ENCODE data around the gene TCEA3. TPM values are rescaled to one million over a fixed set of nuclear protein-coding genes. Genes with fewer than 3 reads are reported as not detected.

Gene TCEA3
- polyA plus RNA-seq, 1 experiment = 21.0 TPM

GRCh38 chr1:23426828-23427227 is 2.3 kb upstream of the TCEA3 start:
- POLR2A ChIA-PET = no interaction called here
- Histone ChIP-seq H3K27me3 (ENCODE audit: control insufficient read depth, insufficient read depth, low read length) (no peaks in the 10 kb centered on the region), H3K36me3 (ENCODE audit: control insufficient read depth, insufficient read depth, low read length) (peaks cover 10% of the 10 kb centered on the region), H3K4me3 (ENCODE audit: low read depth, low read length) (no peak overlapping the region)
- no peak for TF ChIP-seq CTCF (IDR thresholded peaks at IDR 0.05; ENCODE audit: insufficient read depth, low read depth, low read length)
- CTCF ChIA-PET = interaction anchor here (0.8 kb wide), 1 partner anchor 17 kb away, joined by 3 read pairs; no protein-coding TSS in a partner anchor
- no peak for DNase-seq (ENCODE audit: low read depth)

- ChIA-PET CTCF (interaction anchor here (0.7 to 2.7 kb wide), 4 partner anchors 16 to 115 kb away, joined by 4 to 8 read pairs (median 6); no protein-coding TSS in a partner anchor), POLR2A (interaction anchor here (0.7 kb wide), 1 partner anchor 415 kb away, joined by 7 read pairs; no protein-coding TSS in a partner anchor)
- no peaks in the 10 kb centered on the region for H3K27me3 ChIP-seq (ENCODE audit: control insufficient read depth, insufficient read depth, low read length)
- peak overlapping the region; percentile 61; the same call in 1 of the 2 replicates for H3K4me3 ChIP-seq (ENCODE audit: low read depth, low read length)
- DNase-seq (ENCODE audit: low read depth) = no peak
- peaks cover 1% of the 10 kb centered on the region; the same call in 1 of the 2 replicates for H3K36me3 ChIP-seq (ENCODE audit: control insufficient read depth, insufficient read depth, low read length)
- no peak for TF ChIP-seq CTCF (IDR thresholded peaks at IDR 0.05; ENCODE audit: insufficient read depth, low read depth, low read length)
Observed at GRCh38 chr1:23425193-23425494, 596 bp upstream of the TCEA3 start.

DNA sequence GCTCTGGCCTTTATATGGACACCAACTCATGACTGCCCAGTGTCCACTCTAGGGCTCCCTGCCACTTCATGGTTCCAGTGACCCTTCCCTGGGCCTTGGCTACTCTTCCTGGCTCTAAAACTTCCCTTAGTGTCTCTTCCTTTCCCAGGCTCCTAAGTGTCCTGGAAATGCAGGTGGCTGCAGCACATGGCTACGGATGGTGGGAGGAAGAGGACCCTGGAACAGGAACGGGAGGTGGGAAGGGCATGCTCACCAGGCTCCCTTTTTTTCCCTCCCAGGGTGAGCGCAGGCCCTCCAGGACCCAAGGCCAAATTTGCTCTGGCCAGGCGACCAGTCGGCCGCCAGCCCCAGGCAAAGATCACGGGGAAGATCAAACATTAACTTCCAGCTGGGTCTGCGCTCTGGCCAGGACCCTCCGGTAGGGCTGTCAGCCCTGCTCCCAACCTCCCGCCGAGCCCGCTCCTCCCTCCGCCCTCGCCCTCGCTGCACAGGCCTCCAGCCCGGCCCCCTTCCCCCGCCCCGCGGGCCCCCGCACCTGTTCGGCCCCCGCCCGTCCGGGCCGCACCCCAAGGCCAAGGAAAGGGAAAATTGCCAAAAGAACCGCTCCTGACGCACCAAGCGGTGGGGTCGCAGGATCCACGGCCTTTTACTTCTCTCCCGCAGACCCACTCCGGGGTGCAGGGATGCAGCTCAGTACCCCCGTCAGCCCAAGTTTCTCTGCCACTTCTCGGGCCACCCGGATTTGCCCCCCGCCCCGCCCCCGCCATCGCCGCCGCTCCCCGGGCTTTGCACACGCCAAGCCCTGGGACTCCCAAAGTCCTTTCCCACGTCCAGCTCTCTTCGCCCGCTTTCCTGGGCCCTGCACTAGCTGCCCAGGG is 894 bp downstream of the TCEA3 start:
- Histone ChIP-seq H3K27me3 (ENCODE audit: control insufficient read depth, insufficient read depth, low read length) (no peaks in the 10 kb centered on the region), H3K36me3 (ENCODE audit: control insufficient read depth, insufficient read depth, low read length) (no peaks in the 10 kb centered on the region), H3K4me3 (ENCODE audit: low read depth, low read length) (peak overlapping the region; percentile 61)
- no peak for DNase-seq (ENCODE audit: low read depth)
- TF ChIP-seq CTCF (IDR thresholded peaks at IDR 0.05; ENCODE audit: insufficient read depth, low read depth, low read length) = no peak
- ChIA-PET CTCF (interaction anchor here (0.6 to 3.6 kb wide), 5 partner anchors 20 to 116 kb away, joined by 3 to 23 read pairs (median 8); no protein-coding TSS in a partner anchor), POLR2A (no interaction called here)

GRCh38 chr1:23422941-23423340 is 1.6 kb downstream of the TCEA3 start:
- H3K27me3 ChIP-seq (ENCODE audit: control insufficient read depth, insufficient read depth, low read length) = no peaks in the 10 kb centered on the region
- no peak for TF ChIP-seq CTCF (IDR thresholded peaks at IDR 0.05; ENCODE audit: insufficient read depth, low read depth, low read length)
- H3K4me3 ChIP-seq (ENCODE audit: low read depth, low read length) = no peak overlapping the region
- H3K36me3 ChIP-seq (ENCODE audit: control insufficient read depth, insufficient read depth, low read length) = no peaks in the 10 kb centered on the region
- ChIA-PET CTCF (interaction anchor here (0.7 to 3.6 kb wide), 6 partner anchors 11 to 272 kb away, joined by 3 to 23 read pairs (median 6); no protein-coding TSS in a partner anchor), POLR2A (no interaction called here)
- no peak for DNase-seq (ENCODE audit: low read depth)

DNA sequence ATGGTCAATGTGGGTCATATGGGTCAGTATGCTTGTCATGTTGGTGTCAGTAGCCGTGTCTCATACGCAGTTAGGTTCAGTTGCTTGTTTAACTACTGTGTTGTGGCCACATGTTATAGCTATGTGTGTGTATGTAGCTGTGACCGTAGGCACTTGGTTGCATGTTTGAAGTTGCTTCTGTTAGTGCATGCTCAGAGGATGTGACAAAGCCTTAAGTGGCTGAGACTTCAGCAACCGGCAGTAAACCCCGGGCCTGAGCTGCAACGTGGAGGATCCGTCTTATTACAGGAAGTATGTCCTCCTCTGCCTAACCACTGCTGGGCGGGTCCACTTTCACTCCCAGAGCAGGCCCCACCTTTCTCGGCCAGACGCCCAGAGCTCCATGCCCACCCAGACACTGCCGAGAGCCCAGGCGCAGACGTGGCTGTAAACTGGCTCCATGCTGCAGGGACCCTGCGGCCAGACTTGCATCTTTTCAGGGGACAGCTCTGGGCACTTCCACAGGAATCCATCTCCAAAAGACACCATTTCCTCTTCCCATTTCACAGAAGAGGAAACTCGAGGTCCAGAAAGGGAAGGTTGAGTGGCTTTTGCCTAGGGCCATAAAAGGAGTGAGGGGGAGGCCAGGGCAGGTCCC is 2.2 kb downstream of the TCEA3 start:
- H3K36me3 ChIP-seq (ENCODE audit: control insufficient read depth, insufficient read depth, low read length) = no peaks in the 10 kb centered on the region
- no peak for TF ChIP-seq CTCF (IDR thresholded peaks at IDR 0.05; ENCODE audit: insufficient read depth, low read depth, low read length)
- no peak for DNase-seq (ENCODE audit: low read depth)
- no peak overlapping the region for H3K4me3 ChIP-seq (ENCODE audit: low read depth, low read length)
- H3K27me3 ChIP-seq (ENCODE audit: control insufficient read depth, insufficient read depth, low read length) = no peaks in the 10 kb centered on the region
- ChIA-PET CTCF (interaction anchor here (0.7 to 3.6 kb wide), 9 partner anchors 10 to 446 kb away, joined by 3 to 23 read pairs (median 6); no protein-coding TSS in a partner anchor), POLR2A (no interaction called here)

All from BJ (cell line).